Retinal pigment epithelial cell (primary cell): ENCODE results near the gene KCNN1.

Experiments used
- DNase-seq: peaks from one replicate; pipeline ENCODE4 v3.0.0-alpha.2; 2010; ENCODE audit warnings: low read depth
- H3K4me3 ChIP-seq: 2 replicates; pipeline ENCODE4 v1.5.1; 2011; ENCODE audit warnings: mild to moderate bottlenecking, low read length, control low read depth, moderate library complexity
- CTCF ChIP-seq: conservative IDR thresholded peaks from 2 replicates; pipeline ENCODE4 v1.5.1; 2011; ENCODE audit warnings: low read depth, low read length, control low read depth, inconsistent platforms

Gene KCNN1

GRCh38 chr19:18013210-18014111, 46.6 kb downstream of the KCNN1 start:
- H3K4me3 ChIP-seq: no peak overlapping the region
- no peak for TF ChIP-seq CTCF
- no peak for DNase-seq

GRCh38 chr19:18014197-18014596, 47.3 kb downstream of the KCNN1 start:
- H3K4me3 ChIP-seq: no peak overlapping the region
- DNase-seq: no peak
- no peak for TF ChIP-seq CTCF

GRCh38 chr19:18016209-18016910, 49.5 kb downstream of the KCNN1 start:
- H3K4me3 ChIP-seq: no peak overlapping the region
- no peak for TF ChIP-seq CTCF
- no peak for DNase-seq

GRCh38 chr19:18017275-18018083, 50.6 kb downstream of the KCNN1 start:
- no peak for TF ChIP-seq CTCF
- DNase-seq: no peak
- H3K4me3 ChIP-seq: no peak overlapping the region

- no peak overlapping the region for H3K4me3 ChIP-seq
- DNase-seq: no peak
Measured at GRCh38 chr19:18020212-18021085, 53.5 kb downstream of the KCNN1 start.

More at GRCh38 chr19:18020212-18021085, 53.5 kb downstream of the KCNN1 start:
- no peak for TF ChIP-seq CTCF
